Lower leg skin (tissue), 4 donors: ENCODE results near the gene PRDM16. TPM values are rescaled to one million over a fixed set of nuclear protein-coding genes. Genes with fewer than 3 reads are reported as not detected.

Experiments
- DNase-seq, 2 donors: peaks; one replicate each; pipeline ENCODE4 v3.0.0-alpha.2; 2019; ENCODE audit warnings: low spot score in 2 of 2
- H3K4me3 ChIP-seq: fragments of 200-600 bp; sonication (generic); 2 replicates; pipeline ENCODE4 v1.5.1; 2017; ENCODE audit warnings: mild to moderate bottlenecking, low read depth; ENCODE audit not compliant: poor library complexity, severe bottlenecking
- CTCF ChIP-seq, 3 donors: fragments of 450-650 bp; IDR thresholded peaks; one replicate each; pipeline ENCODE4 v1.5.1; 2016; ENCODE audit warnings: antibody characterized with exemption in 3 of 3, mild to moderate bottlenecking in 3 of 3, moderate library complexity in 2 of 3
- POLR2A ChIP-seq, 2 donors: fragments of 450-650 bp; IDR thresholded peaks; one replicate each; pipeline ENCODE4 v1.6.1; 2016 to 2017; ENCODE audit warnings: antibody characterized with exemption in 2 of 2, mild to moderate bottlenecking in 1 of 2, moderate library complexity in 1 of 2
- WGBS, 2 donors: methylation state at CpG; one replicate each; pipeline ENCODE4 v1.1.5; 2018; 5-methylcytosine and 5-hydroxymethylcytosine counted together
- intact Hi-C: fragments of 100-400 bp; cut with DNase I; formaldehyde crosslinking; loops from one replicate; pipeline ENCODE4 v1.15.0; 2023; ENCODE audit warnings: low total_unique reads
- total RNA-seq, 4 donors: library from RNA; depleted of rRNA; stranded (reverse); fragments of >200 nt; gene quantifications; one replicate each; pipeline ENCODE4 v1.1.0, GENCODE V29; 2016

The PRDM16 gene
- total RNA-seq, 4 donors from 2014 or later: 0.08 to 0.91 (median 0.56) TPM; not detected in 1

GRCh38 chr1:3050603-3051002, 18.4 kb upstream of the PRDM16 start:
- TF ChIP-seq CTCF (IDR thresholded peaks at IDR 0.05) (no peak), POLR2A (IDR thresholded peaks at IDR 0.05) (no peak)
- intact Hi-C loops: no loop called here
- peak in 1 of 2 donors; percentile 29 for DNase-seq
- H3K4me3 ChIP-seq: no peak overlapping the region

DNA sequence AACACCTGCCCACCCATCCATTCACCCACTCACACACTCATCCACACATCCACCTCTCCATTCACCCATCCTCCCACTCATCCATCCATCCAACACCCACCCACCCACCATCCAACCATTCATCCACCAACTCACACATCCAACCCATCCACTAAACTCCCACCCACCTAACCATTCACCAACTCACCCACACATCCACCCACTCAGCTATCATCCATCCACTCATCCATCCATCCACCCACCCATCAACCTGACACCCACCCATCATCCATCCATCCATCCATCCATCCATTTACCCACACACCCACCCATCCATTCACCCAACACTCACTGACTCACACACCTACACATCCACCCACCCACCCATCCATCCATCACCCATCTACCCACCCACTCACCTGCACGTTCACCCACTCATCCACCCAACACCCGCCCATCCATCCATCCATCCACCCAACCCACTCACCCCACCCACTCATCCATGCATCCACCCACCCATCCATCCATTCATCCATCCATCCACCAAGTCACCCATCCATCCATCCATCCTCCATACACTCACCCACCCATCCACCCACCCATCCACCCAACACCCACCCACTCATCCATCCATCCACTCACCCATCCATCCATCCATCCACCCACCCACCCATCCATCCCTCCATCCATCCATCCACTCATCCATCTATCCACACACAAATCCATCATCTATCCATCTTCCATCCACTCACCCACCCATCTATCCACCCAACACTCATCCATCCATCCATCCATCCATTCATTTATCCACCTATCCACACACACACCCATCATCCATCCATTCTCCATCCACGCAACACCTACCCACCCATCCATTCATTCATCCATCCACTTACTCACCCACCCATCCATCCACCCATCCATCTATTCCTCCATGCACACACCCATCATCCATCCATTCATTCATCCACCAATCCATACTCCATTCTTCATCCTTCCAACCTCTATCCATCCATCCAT, 17.4 kb upstream of the PRDM16 start:
- intact Hi-C loops: no loop called here
- 89 to 90% methylated on average over 3 of the region's 3 CpGs for WGBS, 2 donors

DNA sequence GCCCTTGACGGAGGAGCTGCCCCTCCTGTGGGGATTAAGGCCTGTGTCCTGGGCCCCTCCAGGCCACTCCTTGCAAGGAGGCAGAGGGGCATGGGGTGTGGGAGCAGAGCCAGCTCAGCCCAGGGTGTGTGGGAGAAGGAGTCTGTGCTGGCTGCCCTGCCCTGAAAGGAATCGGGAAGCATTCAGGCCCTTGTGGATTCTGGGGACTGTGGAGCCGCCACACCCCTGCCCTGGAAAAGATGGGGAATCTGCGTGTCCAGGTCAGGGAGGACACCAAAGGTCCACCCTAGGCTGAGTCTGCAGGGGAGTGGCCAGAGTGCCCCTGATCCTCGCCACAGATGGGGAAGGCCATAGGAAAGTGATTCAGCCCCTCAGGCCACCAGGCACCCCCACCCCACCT, 16.5 kb upstream of the PRDM16 start:
- TF ChIP-seq CTCF (IDR thresholded peaks at IDR 0.05) (no peak), POLR2A (IDR thresholded peaks at IDR 0.05) (no peak)
- WGBS, 2 donors: 89% methylated on average over 5 of the region's 5 CpGs
- intact Hi-C loops: no loop called here
- DNase-seq: peak in 1 of 2 donors; percentile 39
- H3K4me3 ChIP-seq: no peak overlapping the region

More for the DNA sequence above, 17.4 kb upstream of the PRDM16 start:
- peak in 1 of 2 donors; percentile 39 for DNase-seq
- no peak for TF ChIP-seq POLR2A (IDR thresholded peaks at IDR 0.05)
- no peak overlapping the region for H3K4me3 ChIP-seq

GRCh38 chr1:3053366-3053980, 15.5 kb upstream of the PRDM16 start:
- intact Hi-C loops: no loop called here
- TF ChIP-seq POLR2A (IDR thresholded peaks at IDR 0.05) (no peak), CTCF (IDR thresholded peaks at IDR 0.05) (no peak)
- DNase-seq: peak in 1 of 2 donors; percentile 69
- WGBS, 2 donors: 88 to 90% methylated on average over 8 to 9 of the region's 9 CpGs
- no peak overlapping the region for H3K4me3 ChIP-seq

DNA sequence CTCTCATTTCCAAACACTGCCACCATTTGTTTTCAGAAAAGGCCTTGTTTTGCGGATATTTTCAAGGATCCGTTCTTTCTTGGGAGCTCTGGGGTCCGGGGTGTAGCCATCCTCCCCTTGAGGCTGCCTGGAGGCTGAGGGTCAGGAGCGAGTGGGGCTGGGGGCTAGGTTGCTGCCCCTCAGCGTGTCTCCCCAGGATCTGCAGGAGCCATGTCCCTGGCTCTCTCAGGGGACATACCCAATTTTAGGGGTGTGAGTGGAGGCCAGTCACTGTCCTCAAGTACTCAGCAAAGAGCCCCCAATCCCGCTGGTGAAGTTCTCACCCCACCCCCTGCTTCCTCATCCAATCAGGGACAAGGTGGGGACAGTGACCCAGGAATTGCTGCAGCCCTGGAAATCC, 15.0 kb upstream of the PRDM16 start:
- 79 to 82% methylated on average over 6 of the region's 6 CpGs for WGBS, 2 donors
- DNase-seq: peak in 1 of 2 donors; percentile 54
- no peak for TF ChIP-seq POLR2A (IDR thresholded peaks at IDR 0.05)
- no peak for TF ChIP-seq CTCF (IDR thresholded peaks at IDR 0.05)
- intact Hi-C loops: no loop called here
- no peak overlapping the region for H3K4me3 ChIP-seq

DNA sequence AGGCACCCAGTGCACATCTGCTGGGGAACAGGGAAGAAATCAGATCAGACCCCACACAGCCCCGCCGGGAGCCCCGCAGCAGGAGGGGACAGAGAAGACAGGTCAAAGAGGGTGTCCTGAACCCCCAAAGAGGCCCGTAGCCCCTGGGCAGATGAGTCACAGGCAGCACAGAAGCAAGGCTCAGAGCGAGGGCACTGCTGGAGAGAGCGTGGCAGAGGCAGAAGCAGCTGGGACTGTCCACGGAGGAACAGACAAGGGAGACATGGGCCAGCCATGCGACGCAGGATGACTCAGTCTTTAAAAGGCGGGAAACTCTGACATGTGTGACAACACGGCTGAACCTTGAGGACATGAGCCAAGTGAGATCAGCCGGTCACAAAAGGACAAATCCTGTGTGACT, 14.5 kb upstream of the PRDM16 start:
- DNase-seq: peak in 1 of 2 donors; percentile 80
- 73 to 81% methylated on average over 12 of the region's 12 CpGs for WGBS, 2 donors
- no peak for TF ChIP-seq POLR2A (IDR thresholded peaks at IDR 0.05)
- H3K4me3 ChIP-seq: no peak overlapping the region
- intact Hi-C loops: no loop called here
